HG03045 (cell line): ENCODE measurements around the gene NUMA1.

Experiments
- ATAC-seq: cut with Tn5 transposase; IDR thresholded peaks from one replicate; pipeline ENCODE4 v1.9.1; 2021; ENCODE audit warnings: mild to moderate bottlenecking, moderate library complexity; ENCODE audit not compliant: unreplicated experiment

NUMA1 gene

DNA sequence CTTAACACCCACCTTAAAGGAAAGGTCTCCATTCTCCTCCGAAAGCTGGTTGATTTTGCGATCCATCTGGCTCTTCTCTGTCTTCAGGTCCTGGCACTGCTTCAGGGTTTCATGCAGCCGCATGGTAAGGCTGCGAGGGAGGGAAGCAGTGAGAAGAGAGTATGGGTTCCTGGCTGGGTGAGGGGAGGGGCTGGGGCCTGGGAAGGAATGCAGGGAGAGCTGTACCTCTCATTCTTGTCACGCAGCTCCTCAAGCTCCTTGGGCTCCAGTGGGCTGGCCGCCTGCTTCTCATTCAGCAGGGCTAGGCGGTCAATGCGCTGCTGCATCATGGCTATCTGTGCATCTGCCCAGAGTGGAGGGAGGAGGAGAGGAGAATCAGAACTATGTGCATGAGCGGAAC is 62.2 kb downstream of the NUMA1 start:
- ATAC-seq = no peak

DNA sequence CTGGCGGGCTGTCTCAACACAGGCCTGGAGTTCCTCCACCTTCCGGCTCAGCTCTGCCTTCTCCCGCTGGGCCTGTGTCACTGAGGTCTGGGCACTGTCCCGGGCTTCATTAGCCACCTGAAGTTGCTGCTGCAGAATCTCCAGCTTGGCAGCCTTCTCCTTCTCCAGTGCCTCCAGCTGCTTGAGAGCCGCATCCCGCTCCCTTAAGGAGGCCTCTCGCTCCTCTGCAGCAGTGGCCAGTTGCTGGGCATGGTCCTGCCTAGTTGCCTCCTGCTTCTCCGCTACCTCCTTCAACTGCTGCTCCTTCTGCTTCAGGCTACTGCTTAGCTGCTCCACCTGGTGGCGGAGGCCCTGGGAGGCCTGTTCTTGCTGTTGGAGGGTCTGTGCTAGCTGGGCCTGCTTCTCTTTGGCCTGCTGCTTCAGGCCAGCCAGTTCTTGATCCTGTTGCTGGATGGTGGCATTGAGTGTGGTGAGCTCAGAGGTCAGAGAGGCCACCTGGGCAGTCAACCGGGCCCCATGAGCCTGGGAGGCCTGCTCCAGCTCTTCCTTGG is 64.8 kb downstream of the NUMA1 start:
- no peak for ATAC-seq

DNA sequence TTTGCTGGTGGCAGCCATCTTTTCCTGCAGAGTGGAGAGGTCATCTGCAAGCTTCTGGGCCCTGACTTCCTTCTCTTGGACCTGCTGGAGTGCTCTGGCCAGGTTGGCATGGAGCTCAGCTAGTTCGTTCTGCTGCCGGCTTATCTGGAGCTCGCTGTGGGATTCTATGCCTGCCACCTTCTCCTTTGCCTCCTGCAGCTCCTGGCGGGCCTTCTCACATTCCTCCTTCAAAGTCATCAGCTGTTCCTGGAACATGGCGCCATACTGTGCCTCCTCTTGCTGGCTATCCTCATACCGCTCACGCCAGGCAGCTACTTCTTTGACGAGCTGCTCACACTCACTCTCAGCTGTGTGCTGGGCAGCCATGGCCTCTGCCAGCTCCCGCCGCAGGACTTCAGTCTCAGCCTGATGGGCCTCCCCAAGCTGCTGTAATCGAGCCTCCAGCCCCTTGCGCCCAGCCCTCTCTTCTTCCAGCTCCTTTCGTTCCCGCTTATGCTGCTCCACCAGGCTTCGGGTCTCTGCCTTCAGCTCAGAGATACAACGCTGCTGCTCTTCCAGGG is 65.5 kb downstream of the NUMA1 start:
- no peak for ATAC-seq

DNA sequence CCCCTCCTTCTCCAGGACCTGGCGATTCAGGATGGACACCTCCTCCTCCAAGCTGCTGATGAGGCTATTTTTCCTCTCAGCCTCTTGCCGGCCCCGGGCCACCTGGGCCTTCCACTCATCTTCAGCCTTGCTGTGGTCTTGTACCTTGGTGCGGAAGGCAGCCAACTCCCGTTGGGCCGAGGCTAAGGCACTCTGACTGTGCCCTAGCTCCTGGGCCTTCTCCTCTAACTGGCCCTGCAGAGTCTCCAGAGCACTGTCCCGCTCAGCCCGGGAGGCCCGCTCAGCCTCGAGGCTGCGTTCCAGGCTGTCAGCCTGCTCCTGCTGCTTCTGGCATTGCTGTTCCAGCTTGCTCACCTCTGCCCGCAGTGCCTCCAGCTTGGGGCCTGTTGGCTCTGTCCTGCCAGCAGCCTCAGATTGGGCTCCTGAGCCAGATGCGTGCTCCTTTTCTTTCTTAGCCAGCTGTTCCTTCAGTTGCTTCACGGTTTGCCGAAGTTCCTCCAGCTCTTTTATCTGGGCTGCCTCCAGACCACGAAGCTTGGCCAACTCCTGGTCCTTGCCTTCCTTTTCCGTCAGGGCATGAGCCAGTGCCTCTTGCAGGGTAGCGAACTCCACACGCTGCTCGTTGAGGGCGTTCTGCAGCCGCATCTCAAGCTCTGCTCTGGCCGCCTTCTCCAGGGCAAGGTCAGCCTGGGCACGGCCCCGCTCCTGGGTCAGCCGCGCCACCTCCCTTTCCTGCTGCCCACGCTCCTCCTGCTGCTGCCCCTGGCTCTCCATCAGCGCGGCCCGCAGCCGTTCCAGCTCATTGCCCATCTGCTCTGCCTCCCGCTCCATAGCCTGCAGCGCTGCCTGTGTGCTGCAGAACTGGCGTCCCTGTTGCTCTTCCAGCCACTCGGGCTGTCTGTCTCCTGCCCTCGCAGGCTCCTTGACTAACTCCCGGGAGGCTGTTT is 66.3 kb downstream of the NUMA1 start:
- ATAC-seq = no peak

DNA sequence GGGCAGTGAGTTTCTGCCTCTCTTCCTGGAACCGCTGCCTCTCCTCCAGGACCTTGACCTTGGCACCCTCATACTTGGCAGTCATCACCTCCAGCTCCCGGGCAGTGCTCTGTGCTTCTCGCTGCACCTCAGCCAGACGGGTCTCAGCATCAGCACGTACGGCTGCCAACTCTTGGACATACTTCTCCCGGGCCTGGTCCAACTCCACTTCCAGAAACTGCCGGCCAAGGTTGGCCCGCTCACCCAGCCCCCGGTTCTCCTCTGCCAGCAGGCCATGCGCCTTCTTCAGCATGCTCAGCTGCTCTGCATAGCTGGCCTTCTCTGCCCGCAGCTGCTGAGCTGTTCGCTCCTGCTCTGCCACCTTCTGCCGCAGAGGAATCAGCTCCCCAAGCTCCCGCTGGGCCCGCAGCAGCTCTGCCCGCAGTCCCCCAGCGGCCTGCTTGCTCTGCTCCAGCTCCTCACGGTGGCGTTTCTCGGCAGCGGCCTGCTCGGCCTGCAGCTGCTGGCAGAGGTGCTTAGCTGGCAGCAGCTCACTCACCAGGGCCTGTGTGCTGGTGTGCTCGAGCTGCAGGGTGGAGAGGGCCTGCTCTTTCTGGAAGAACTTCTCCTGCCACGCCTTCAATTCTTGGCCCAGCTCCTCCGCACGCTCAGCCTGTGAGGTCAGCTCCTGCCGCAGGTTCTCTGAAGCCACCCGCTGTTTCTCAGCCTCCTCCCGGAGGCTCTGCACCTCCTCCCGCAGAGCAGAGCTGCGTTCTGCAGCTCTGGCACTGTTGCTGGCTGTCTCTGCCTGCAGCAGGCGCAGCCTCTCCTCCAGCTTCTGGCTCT is 67.2 kb downstream of the NUMA1 start:
- ATAC-seq = no peak

DNA sequence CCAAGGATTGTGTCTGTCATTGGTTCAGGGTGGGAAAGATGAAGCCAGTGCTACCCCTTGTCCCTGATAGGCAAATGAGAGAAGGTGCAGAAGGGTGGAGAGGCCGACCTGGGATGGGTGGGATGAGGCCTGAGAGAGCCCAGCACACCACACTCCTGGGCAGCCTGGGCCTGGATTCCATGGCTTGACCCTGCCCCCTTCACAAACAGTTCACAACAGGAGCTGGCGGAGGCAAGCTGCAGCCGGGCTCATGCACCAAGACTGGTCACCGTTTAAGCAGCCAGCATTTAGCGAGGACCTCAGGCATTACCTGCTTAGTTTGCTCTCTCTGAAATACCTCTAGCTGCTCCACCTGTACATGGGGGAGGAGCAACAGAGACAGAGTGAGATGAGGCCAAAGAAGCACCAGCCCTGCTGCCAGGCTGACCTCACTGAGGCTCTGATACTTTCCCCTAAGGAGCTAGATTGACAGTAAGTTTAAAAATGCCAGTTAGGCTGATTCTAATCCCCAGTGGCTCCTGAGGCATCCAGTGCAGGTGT is 68.2 kb downstream of the NUMA1 start:
- no peak for ATAC-seq

DNA sequence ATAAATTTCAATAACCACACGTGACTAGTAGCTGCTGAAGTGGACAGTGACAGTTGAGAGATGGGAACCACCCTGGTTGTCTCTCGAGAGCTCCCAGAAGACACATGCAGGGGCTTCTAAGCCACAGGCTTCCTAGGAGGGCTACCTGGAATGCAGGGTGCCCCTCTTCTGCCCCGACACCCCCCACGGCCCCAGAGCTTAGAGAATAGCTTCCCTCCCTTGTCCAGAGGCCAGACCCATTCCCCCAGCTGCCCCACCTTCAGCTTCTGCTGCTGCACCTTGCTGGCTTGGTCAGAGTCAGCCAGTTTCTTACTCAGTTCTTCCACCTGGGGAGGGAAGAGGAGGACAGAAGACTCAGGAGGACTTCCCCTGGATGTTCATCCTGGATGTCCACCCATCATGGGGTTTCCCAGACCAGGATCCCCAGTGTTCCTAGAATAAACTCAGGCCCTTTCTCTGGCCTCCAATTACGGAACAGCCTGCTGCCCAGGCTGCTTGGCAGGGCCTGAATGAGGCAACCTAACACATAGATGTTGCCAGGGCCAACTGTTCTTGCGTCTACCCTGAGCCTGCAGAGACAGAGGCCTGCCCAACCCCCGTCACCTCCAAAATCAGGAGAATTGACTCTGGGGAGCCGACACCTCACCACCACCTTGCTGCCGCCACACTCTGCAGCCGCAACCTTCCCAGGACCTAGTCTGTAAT is 69.7 kb downstream of the NUMA1 start:
- ATAC-seq = no peak

DNA sequence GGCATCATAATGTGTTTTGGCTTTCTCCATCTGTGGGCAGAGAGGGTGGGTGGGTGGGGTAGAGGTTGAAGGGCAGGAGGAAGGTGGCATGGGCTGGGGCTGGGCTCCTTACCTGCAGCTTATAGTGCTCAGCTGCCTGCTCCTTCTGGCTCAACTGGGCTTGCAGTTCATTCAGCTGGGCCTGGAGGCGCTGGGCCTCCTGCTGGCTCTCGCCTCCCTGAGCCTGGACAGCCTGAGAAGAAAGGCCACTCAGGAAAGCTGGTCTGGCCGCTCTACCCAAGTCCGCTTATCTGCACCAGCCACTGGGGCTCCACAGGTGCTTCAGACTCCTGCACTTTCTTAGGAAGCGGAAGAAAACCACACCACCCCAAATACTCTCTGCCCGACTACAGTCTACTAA is 71.2 kb downstream of the NUMA1 start:
- no peak for ATAC-seq

DNA sequence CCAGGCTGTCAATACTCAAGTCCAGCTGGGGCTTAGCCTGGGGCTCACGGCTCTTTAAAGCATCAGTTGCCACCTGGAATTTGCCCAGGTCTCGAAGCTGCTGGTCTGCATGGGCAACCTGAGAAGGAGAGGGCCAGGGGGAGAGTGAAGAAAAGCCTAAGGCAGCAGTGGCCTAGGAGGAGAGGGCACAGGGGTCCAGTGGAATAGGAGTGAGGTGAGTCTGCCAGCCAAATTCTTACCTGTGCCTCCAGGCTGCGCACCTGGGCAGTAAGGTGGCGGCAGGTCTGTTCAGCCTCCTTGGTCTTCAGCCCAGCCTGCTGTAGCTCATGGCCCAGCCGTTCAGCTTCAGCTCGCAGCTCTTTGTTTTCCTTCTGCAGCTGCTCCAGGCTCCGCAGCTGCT is 71.6 kb downstream of the NUMA1 start:
- ATAC-seq = no peak

DNA sequence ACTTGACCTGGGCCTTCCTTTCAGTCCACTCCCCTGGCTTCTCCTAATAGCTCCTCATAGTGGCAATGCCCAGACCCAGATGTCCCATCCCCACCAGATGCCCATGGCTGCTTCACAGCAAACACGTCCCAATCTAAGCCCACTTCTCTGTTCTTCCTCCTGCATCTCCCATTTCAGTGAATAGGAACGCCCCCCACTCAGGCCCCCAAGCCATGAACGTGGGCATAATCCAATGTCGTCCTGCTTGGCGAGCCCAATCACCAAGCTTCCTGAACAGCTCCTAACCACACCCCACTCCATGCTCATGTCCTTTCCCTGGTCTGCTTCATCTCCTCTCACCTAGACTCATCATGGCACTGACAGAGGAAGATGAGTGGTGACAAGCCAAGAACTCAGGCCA is 72.8 kb downstream of the NUMA1 start:
- ATAC-seq = no peak

DNA sequence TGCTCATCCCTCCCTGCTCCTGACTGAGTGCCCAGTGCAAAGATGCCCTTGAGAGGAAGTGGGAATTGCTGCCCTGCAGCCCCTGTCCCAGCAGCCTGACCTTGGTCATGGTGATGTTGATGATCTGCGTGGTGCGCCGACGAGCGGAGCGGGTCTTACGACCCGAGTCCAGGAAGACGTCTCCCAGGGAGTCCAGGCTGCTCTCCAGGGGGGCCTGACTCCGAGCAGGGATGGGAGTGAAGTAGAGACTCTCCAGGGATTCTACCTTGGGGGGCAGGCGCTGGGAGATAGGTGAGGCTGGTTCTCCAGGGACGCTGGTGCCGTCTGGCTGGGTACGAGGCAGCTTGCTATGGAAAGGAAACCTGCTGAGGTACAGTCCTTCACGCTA is 73.3 kb downstream of the NUMA1 start:
- ATAC-seq = no peak

DNA sequence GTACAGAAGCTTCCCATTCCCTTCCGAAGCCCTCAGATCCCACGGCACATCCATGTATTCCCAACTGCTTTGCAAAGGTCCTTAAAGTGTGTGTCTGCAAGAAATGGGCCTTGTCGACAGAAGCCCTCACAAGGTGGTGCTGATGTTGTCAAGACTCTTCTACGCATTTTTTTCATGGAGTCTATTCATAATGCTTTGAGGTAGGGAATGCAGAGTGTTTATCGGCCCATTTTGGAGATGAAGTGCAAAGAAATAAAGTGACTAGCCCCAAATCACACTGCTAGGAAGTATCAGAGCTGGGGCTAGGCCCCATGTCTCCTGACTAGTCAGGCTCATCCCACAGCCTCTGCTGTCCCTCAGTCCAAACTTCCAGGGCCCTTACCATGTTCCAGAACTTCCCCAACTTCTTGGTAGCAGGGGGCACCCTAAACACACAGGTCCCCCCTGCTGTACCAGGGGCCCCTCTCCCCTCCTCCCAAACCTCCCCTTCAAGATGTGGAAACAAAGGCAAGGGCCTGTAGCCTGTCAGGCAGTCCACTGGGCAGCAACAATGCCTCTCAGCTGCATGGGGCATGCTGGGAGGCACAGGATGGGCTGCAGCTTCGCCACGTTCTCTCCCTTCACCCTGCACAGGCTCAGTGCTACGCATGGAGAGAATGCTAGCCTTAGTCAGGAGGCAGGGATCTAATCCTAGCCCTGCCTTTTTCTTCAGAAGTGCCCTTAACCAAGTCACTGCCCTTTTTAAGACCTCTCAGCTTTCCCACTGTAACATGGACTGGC is 73.8 kb downstream of the NUMA1 start:
- no peak for ATAC-seq

DNA sequence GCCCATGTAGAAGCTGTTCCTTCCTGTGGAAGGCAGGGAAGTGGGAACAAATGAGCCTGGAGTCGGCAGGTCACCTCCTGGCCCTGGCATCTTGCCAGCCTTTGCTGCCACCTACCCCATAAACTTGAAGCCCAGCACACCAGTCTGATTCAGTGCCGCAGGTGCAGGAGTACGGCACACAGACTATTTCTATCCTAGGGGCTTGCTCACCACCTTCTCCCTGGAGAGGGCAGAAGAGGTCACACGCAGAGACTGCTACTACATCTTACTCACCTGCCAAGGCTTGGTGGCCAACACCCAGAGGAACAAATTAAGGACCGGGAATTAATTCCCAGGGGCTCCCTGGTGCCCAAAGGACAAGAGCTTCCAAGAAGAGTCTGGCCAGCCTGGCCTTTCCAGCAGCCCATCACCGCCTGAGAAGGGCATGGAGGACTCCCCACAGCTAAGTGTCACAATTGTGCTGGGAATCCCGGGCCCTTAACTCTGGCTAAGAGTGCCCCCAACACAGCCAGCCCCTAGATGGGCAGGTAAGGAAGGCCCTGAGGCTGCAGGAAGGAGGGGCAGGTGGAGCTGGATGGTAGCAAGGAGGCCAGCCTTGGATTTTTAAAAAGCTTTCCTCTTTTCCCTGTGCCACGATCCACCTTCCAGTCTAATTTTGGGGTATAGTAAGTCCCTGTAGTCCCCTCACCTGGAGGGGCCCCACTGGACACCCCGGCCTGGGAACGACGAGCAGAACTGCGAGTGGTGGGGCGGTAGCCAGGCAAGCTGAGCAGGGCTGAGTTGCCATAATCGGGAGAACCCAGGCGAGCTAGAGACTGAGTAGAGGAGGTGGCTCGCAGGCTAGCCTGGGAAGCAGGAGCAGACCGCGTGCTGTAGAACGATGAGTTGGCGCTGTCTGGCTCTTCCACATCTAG is 74.7 kb downstream of the NUMA1 start:
- no peak for ATAC-seq

DNA sequence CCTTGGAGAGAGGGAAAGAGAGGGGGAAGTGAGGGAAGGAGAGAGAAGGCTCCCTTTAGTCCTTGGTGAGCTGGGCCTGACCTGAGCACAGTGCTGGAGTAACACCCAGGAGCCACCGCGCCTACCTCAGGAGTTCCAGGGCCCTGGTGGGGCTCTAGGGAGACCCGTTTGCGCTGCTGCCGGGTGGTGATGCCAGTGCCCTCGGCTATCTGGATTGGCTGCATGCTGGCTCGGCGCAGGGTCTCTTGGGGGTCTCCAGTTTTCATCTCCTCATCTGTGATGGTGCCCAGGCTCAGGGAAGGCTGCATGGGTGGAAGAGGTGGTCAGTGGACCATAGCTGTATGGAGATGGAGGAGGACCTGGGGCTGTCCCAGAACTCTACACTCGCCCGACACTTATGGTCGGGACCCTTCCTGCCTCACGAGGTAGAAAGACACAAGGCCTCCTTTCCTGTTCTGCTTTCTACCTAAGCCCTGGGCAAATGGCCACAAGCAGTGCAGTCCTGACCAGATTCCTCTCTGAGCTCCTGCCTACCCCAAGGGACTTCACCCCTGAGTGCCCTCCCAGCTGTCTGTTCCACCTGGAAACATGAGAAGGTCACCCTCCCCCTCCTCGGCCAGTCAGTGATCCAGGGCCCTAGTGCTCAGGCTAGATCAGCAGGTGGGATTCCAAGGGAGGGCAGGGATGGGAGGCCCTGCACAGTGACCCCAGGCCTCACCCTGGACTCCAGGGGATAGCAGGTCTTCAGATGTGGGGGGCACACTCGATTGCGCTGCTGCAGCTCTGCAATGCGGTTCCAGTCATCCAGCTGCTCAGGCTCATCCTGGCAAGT is 75.6 kb downstream of the NUMA1 start:
- no peak for ATAC-seq

DNA sequence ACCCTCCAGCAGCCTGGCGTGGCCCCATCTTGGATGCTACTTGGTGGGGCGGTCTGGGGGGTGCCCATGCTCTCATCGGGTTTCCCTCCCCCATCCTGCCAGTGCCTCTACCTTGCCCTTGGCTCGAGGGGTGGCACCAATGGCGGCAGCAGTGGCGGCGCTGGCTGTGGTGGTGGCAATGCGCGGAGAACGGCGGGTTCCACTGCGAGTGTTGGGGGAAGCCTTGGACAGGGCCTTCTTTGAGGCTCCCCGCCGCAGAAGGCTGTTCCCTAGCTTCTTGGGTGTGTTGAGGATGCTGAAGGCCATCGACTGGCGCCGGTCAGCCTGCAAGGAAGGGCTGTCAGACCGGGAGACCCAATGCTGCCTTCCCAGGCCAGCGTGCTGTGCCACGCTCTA is 76.6 kb downstream of the NUMA1 start:
- ATAC-seq = no peak

DNA sequence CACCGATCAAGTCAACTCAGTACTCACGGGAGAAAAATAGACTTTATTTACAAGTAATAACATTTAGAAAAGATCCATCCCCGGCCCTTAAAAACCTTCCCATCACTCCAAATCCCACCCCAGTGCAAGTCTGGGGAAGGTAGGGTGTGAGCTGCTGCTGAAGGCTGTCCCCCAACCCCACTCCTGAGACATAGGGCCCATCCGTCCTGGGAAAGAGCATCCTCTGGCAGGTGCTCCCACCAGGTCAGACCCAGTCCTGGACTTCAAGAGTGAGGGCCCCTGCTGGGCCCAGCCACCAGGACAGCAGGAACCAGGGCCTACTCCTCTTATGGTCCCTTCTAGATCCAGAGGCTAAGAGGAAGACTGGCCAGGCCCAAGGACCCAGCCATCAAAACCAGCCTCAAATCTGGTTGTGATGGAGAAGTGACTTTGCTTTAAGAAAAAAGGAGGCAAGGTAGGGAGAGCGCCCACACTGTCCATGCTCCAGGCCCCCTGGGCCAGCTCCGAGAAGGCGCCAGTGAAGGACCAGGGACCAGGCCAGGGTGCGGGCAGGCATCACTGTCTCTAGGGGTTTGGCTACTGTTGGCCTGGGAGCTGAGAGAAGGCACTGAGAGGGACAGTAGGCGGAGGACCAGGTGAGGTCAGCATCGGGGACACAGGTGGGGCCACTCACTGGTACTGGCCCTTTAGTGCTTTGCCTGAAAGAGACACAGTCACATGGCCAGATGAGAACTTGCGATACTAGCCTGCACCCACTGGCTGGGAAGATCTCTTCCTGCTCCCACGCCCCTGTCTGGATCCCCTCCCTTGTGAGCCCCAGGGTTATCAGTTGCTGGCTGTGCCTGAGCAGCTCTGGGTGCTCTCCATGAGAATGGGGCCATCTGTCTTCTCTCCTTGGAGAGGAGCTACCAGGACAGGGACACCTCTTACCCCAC is 77.2 kb downstream of the NUMA1 start:
- no peak for ATAC-seq
